Measurements from ENCODE around the gene TIMP3.

- TF ChIP-seq EZH2 (IDR thresholded peaks at IDR 0.05; ENCODE audit: low read length, missing control alignments): no peak
- no peak for TF ChIP-seq CTCF (conservative IDR thresholded peaks at IDR 0.05 in 1 of 2, IDR thresholded peaks at IDR 0.05 in 1 of 2; ENCODE audit: low read depth in 1 of 2, low read length in 2 of 2)
Observed at GRCh38 chr22:32846780-32847491, 45.4 kb downstream of the TIMP3 start.
